Measurements from ENCODE around the gene HOXB13.

DNA sequence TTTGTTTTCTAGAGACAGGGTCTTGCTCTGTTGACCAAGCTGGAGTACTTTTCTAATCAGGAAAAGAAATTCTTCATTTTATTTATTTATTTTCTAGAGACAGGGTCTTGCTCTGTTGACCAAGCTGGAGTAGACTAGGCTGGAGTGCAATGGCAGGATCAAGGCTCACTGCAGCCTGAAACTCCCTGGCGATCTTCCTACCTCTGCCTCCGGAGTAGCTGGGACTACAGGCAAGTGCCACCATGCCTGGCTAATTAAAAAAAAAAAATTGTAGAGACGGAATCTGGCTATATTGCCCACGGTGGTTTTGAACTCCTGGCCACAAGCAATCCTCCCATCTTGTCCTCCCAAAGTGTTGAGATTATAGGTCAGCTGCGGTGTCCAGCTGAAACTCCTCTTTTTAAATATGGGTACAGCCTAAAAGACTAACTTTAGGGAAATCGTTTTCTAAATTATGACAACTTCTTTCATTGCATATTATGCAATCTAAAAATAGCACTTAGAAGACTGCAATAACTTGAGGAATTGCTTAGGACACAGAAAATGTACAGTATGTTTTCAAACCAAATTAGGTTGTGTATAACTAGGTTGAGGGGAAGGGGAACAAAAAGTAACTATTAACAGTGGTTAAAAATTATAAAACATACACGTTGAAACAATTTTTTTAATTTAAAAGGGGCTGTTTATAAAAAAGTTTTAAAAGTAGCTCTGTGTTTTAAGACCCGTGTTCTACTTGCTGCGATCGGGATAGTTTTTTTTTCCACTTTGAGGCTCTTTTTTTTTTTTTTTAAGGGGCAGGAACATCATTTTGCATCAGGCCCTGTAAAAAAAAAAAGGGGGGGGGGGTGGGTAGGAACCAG is 11.0 kb downstream of the HOXB13 start:
- TF ChIP-seq, protein P1, sequence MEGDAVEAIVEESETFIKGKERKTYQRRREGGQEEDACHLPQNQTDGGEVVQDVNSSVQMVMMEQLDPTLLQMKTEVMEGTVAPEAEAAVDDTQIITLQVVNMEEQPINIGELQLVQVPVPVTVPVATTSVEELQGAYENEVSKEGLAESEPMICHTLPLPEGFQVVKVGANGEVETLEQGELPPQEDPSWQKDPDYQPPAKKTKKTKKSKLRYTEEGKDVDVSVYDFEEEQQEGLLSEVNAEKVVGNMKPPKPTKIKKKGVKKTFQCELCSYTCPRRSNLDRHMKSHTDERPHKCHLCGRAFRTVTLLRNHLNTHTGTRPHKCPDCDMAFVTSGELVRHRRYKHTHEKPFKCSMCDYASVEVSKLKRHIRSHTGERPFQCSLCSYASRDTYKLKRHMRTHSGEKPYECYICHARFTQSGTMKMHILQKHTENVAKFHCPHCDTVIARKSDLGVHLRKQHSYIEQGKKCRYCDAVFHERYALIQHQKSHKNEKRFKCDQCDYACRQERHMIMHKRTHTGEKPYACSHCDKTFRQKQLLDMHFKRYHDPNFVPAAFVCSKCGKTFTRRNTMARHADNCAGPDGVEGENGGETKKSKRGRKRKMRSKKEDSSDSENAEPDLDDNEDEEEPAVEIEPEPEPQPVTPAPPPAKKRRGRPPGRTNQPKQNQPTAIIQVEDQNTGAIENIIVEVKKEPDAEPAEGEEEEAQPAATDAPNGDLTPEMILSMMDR (IDR thresholded peaks at IDR 0.05): no peak
- TF ChIP-seq POLR2A (IDR thresholded peaks at IDR 0.05): no peak

Data from right lobe of liver (tissue), 4 donors.